Hepatocyte (in vitro differentiated cells): ENCODE data around the gene ZBP1.

Experiments
- EZH2phosphoT487 ChIP-seq: fragments of 200-600 bp; sonication (generic); IDR thresholded peaks from one replicate; pipeline ENCODE4 v1.6.1; 2018; ENCODE audit warnings: antibody characterized with exemption, mild to moderate bottlenecking, low read depth, moderate library complexity; ENCODE audit not compliant: unreplicated experiment, severe bottlenecking
- TF ChIP-seq, protein P1 (sequence below): fragments of 200-600 bp; sonication (generic); IDR thresholded peaks from 2 replicates; pipeline ENCODE4 v1.5.1; 2016; ENCODE audit warnings: antibody characterized with exemption, mild to moderate bottlenecking; ENCODE audit not compliant: poor library complexity

DNA sequence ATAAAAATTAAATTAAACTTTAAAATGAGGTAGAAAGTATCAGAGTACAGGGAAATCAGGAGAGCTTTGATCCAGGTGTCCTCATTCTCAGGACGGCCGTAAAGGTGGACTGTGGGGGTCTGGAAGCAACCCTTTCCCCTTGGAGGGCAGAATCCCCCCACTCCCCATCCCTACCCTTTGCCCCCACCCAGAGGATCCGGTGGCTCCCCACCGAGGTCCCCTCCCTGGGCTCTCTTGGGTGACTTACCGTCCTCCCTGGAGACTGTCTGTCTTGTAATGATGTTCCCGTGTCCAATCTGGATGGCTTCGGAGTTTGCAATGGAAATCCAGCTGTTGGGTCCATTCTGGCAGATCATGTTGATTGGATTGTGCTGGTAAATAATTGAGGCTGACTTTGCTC, 7.3 kb downstream of the ZBP1 start:
- TF ChIP-seq, protein P1, sequence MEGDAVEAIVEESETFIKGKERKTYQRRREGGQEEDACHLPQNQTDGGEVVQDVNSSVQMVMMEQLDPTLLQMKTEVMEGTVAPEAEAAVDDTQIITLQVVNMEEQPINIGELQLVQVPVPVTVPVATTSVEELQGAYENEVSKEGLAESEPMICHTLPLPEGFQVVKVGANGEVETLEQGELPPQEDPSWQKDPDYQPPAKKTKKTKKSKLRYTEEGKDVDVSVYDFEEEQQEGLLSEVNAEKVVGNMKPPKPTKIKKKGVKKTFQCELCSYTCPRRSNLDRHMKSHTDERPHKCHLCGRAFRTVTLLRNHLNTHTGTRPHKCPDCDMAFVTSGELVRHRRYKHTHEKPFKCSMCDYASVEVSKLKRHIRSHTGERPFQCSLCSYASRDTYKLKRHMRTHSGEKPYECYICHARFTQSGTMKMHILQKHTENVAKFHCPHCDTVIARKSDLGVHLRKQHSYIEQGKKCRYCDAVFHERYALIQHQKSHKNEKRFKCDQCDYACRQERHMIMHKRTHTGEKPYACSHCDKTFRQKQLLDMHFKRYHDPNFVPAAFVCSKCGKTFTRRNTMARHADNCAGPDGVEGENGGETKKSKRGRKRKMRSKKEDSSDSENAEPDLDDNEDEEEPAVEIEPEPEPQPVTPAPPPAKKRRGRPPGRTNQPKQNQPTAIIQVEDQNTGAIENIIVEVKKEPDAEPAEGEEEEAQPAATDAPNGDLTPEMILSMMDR: no peak
- no peak for TF ChIP-seq EZH2phosphoT487
